M059J (cell line): ENCODE results near the gene CAMSAP3. TPM values are rescaled to one million over a fixed set of nuclear protein-coding genes. Genes with fewer than 3 reads are reported as not detected.

Experiments
- DNase-seq: peaks from one replicate; pipeline ENCODE4 v3.0.0-alpha.2; 2012; ENCODE audit warnings: low read depth
- total RNA-seq: library from RNA; depleted of rRNA; stranded (reverse); fragments of >200 nt; shearing (Covaris generic); gene quantifications from 2 replicates; pipeline ENCODE4 v1.2.3, GENCODE V29; 2014

The CAMSAP3 gene
- total RNA-seq, 1 experiment from 2014 or later = 0.15 TPM

DNA sequence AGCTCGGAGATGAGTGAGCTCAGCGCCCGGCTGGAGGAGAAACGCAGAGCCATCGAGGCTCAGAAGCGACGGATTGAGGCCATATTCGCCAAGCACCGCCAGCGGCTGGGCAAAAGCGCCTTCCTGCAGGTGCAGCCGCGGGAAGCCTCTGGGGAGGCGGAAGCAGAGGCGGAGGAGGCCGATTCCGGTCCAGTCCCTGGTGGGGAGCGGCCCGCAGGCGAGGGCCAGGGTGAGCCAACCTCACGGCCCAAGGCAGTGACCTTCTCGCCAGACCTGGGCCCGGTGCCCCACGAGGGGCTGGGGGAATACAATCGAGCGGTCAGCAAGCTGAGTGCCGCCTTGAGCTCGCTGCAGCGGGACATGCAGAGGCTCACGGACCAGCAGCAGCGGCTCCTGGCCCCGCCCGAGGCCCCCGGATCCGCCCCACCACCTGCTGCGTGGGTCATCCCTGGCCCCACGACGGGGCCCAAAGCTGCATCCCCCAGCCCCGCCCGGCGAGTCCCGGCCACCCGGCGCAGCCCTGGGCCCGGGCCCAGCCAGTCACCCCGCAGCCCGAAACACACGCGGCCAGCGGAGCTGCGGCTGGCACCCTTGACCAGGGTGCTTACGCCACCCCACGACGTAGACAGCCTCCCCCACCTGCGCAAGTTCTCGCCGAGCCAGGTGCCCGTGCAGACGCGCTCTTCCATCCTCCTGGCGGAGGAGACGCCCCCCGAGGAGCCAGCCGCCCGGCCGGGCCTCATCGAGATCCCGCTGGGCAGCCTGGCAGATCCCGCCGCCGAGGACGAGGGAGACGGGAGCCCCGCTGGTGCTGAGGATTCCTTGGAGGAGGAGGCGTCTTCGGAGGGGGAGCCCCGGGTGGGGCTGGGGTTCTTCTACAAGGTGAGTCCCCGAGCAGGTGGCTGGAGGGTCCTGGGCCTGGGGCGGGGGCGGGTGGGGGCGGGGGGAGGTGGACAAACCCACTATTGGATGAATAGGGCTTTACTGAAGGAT lies 16.9 kb downstream of the CAMSAP3 start:
- DNase-seq = no peak

DNA sequence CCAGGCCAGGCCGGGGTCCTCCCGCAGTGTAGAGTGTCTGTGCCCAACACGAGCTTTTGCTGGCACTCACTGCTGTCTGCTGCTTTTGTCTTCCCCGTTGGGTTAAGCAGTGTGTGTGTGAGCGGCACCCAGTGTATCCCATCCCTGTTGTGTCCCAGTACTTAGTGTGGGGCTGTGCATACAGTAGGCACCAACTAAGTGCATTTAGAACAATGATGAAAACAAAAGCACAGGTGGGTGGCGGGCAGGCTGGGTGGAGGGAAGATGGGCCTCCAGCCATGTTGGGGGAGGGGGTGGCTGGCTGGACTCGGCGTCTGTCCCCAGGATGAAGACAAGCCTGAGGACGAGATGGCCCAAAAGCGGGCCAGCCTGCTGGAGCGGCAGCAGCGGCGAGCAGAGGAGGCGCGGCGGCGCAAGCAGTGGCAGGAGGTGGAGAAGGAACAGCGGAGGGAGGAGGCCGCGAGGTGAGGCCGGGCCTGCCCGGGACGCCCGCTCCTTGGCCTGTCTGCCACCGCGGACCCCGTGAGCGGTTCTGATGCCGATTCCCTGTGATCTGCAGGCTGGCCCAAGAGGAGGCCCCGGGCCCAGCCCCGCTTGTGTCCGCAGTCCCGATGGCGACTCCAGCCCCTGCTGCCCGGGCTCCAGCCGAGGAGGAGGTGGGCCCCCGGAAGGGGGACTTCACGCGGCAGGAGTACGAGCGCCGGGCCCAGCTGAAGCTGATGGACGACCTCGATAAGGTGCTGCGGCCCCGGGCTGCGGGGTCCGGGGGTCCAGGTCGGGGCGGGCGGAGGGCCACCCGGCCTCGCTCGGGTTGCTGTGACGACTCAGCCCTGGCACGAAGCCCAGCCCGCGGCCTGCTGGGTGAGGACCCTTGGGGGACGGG lies 19.4 kb downstream of the CAMSAP3 start:
- no peak for DNase-seq

DNA sequence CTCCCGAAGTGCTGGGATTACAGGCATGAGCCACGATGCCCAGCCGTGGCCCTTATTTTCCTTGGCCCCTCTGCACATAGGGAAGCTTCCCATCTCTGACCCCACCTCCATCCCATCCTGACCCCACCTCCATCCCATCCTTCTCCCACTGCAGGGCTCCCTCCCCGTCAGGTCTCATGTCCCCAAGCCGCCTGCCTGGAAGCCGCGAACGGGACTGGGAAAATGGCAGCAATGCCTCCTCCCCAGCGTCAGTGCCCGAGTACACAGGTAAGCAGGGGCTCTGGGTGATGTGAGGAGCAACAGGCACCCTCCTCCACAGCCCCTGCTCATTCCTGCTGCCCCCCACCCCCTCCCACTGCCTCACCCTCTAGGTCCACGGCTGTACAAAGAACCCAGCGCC lies 21.5 kb downstream of the CAMSAP3 start:
- no peak for DNase-seq

DNA sequence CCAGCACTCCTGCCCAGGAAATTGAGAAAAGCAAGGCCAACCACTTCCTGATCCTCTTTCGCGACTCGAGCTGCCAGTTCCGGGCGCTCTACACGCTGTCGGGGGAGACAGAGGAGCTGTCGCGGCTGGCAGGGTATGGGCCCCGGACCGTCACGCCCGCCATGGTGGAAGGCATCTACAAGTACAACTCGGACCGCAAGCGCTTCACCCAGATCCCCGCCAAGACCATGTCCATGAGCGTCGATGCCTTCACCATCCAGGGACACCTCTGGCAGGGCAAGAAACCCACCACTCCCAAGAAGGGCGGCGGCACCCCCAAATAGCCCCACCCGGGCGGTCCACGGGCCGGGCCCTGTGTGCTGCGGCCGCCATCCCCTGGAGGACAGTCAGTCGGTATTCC lies 22.1 kb downstream of the CAMSAP3 start:
- no peak for DNase-seq

DNA sequence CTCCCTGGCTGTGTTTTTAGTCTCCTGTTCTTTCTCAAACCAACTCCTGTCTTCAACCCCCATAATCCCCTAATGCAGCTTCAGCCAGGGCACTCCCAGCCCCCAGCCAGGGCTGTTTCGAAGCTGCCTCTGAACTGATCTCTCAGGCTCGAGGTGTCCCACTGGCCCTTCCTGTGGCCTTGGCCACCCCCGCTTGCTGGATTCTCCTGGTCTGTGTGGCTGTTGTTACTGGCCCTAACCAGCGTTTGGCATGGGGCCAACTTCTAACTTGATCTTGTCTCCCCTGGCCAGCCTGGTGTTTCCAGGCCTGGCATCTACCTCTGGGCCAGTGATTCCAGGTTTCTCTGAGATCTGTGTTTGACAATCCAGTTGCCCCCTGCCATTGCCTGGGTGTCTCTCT lies 22.7 kb downstream of the CAMSAP3 start:
- no peak for DNase-seq

DNA sequence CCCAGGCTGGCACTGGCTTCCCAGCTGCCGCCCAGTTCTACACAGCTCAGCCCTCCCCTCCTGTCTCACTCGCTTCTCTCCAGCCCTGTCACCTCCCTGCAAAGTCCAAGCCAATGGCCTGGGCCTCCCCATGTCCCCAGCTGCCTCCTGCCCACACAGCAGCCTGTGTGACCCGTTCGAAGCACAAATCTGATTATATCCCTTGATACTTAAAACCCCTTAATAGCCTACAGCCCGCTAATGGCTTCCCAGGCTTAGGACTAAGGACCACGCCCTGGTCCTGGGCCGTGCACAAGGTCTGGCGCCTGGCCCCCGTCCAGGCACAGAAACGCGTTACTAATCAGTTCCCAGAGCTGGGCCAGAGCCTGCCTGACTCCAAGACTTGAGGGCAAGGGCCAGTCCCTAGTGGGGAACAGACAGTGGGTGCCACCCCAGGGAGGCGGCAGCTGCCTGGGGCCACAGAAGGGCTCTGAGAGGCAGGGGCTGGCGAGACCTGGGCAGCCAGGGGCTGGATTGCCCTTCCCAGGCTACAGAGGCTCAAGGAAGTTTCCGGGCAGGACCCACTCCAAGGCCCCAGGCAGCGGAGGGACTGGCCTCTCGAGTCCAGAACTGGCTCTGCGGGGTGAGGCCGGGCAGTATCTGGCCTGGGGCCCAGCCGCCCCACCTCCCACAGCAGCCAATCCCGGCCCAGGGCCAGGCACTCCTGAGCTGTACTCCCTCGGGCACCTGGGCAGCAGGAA lies 23.3 kb downstream of the CAMSAP3 start:
- DNase-seq = no peak

DNA sequence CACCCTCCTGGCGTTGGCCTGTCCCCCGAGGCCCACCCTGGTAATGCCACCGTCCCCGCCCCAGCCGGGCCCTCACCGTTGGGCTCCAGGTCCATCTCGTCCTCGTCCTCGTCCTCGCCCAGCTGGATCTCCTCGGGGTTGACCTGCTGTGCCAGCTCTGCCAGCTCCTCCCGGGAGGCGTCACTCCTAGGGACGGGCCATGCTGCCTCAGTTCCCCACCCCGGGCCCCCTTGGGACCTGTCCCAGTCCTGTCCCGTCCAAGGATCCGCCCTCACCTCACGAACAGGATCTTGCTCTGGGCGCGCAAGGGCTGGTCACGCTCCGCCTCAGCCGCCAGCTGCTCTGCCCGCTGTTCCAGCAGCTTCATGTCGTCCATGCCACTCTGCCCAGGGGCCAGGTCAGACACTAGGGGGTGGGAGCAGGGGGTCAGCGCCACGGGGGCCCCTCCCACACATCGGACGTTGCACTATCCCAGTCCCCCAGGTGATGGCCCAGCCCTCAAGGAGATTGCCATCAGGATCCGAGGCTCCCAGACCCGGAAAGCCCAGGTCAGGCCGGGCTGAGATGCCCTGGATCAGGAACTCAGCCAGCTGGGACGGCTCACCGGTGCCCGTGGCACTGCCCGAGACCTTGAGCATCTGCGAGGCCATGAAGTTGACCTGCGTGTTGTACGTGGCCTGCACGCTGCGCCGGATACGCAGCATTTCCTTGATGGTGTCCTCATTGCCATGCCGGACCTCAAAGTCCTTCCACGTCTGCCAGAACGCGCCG lies 24.2 kb downstream of the CAMSAP3 start:
- DNase-seq = no peak

DNA sequence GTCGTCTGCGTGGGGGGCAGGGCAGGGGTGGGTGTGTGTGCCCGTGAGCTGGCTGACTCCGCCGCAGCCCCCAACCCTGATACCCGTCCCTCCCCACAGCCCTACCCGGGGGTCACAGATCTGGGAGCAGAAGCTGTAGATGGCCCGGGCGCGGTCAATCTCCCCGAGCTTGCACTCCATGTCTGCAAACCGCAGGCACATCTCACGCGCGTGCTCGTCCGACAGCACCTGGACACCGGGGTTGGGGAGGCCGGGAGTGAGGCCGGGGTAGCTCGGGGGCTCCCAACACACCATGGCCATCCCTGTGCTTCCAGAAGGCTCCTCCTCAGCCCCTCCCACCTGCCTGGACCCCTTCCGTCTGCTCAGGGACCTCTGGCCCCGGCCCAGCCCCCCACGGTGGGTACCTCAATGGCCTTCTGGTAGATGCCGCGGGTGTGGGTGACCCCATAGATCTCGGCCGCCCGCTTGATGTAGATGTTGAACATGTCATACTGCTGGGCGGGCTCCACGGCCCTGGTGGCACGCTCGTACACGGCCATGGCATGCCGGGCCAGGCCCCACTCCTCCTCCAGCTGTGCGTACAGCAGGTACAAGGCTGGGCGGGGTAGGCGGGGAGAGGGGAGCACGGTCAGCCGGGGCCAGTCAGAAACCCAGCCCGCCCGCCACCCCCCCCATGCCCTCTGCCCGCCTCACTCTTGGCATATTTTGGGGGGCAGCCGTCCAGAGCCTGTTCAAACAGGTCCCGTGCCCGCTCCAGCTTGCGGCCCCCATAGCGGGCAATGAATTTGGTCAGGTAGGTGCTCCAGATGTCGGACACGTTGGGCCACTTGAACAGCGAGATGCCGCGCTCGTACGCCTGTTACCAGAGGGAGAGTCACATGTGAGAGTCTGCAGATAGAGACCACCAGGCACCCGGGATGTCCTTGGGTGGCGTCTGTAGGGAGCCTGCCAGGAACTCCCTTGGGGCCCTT lies 25.1 kb downstream of the CAMSAP3 start:
- no peak for DNase-seq

DNA sequence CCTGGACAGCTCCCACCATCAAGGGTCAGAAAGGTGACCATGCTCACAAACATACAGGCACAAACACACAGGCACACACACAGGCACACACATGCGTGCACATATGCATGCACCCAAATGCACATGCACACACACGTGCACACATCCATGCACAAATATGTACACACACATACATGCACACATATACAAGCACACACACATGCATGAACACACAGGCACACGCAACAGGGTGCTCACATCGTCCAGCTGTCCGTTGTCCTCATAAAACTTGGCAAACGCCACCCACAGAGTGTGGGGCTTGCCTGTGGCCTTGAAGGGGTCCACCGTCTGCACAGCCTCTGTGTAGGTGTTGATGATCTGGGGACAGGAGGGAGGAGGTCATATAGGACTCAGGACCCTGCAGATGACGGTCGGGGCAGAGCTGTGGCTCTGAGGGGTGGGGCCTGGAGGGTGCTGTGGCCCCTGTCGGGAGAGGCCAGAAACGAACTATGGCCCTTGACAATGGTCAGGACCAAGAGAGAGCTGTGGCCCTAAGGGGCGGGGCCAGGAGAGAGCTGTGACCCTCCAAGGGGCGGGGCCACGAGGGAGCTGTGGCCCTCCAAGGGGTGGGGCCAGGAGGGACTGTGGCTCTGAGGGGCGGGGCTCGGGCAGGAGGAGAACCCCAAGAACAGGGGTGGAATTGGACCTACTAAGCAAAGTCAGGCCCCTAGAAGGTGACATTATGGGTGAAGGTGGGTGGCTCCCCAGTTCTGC lies 27.4 kb downstream of the CAMSAP3 start:
- no peak for DNase-seq

DNA sequence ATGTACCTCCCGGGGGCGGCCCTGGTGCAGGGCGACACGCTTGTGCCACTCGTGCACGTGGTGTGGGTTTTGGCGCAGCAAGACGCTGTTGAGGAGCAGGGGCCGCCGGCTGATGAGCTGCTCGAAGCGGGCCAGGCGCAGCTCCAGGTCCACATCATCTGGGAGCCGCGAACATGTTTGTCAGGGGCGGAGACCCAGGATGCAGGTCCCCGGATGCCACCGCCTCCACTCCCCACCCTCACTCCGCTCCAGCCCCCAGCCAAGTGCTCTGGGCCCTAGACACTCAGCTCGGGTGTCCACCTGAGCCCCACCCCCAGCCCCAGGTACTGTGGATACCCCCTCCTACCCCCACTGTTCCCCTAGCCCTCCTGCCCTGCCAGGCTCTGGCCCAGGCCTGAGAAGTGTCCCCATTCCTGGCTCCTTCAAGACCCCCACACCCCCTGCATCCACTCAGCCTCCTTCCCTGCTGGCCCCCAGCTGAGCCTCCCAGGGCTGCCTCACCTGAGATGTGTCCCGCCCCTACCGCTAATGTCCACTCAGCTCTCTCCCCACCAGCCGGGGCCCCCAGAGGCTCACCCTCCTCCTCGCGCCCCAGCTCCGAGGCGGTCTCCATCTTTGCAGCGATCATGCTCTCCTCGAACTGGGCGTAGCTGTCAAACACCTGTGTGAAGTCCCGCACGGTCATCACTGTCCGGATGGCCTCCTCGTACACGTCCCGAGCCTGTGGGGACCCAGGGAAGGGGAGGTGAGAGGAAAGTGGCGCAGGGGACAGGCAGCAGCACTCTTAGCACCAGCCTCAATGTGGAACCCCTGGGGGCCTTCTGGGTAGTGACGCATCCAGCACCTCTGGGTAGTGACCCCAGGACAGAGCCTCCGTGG lies 28.3 kb downstream of the CAMSAP3 start:
- no peak for DNase-seq

DNA sequence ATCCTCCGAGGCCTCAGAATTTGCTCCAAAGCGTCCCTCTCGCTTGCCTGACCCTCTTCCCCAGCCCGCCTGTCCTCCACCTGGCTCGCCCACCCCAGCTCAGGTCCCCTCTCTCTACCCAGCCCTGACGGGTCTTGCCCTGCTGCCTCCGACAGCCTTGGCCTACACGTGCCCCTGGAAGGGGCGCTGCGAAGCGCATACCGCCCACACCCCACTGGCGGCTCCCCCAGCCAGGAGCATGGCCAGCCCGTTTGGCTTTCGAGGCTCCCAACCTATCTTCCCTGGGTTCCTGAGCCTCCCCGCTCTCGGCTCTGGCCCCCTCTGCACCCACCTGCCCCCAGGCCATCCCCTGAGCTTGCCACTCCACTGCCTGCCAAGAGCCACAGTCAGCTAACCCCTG lies 29.1 kb downstream of the CAMSAP3 start:
- no peak for DNase-seq

DNA sequence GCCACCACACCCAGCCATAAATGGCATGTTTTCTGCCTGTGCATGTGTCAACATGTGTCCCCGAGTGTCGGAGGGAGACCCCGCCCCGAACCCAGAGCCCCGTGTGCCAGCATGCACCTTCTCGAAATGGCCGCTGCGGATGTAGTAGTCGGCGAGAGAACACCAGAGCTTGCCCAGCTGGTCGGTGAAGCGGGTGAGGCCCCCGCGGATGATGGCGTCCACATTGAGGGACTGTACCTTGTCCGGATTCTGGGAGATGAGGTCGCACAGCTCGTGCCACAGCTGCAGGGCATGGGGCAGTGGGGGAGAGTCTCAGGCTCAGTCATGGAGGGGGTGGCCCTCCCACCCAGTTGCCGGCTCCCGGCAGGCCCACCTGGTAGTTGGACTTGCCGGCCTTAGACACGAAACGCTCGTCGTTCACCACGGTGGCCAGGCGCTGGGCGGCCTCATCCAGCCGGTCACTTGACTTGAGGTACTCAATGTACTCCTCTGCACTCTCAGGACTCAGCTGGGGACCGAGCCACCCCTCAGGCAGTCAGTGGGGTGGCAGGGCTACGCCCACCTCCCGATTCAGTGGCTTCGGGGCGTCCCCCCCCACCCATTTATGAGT lies 30.2 kb downstream of the CAMSAP3 start:
- no peak for DNase-seq

DNA sequence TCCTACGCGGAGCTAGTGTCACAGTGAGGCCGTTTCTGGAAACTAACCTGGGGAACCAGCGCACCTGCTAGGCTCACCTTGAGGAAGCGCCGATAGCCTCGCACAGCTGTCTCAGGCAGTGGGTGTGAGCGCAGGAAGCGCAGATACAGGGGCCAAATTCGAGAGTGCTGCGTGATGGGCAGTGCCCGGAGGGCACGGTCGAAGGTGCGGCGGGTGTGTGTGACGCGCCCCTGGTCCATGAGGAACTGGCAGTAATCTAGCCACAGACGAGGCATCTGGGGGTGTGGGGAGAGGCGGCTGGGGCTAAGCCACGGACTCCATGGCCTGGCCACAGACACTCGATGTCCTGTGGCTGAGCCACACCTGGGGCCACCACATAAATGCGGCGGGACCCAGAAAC lies 31.5 kb downstream of the CAMSAP3 start:
- DNase-seq = no peak

DNA sequence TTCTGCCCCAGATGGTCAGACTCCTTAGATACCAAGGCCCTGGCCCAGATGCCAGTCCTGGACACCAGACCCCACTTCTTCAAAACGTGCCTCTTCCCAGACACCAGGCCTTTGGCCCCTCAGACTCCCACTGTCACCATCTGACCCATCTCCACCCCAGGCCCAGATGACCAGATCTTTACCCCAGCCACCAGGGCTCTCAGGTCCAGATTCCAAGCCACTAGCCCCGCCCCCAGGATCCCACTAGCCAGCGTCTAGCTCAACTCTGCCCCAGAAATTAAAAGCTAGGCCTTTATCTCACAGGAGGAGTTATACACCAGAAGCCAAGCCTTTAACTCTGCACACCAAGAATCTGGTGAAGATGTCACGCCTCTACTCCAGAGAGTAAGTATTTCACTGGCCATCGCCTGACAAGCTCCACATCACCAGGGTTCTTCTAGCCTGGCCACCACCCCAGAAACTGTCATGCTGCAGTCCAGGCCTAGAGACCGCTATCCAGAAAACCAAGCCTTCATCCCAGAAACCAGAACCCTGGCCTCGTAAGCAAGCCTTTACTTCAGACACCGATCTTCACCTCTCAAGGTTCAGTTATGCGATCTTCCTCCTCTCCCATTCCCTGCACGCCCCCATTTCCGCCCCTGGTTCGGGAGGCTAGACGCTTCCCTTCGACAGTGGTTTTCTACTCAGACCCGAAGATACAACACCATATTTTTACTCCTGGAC lies 33.1 kb downstream of the CAMSAP3 start:
- no peak for DNase-seq

DNA sequence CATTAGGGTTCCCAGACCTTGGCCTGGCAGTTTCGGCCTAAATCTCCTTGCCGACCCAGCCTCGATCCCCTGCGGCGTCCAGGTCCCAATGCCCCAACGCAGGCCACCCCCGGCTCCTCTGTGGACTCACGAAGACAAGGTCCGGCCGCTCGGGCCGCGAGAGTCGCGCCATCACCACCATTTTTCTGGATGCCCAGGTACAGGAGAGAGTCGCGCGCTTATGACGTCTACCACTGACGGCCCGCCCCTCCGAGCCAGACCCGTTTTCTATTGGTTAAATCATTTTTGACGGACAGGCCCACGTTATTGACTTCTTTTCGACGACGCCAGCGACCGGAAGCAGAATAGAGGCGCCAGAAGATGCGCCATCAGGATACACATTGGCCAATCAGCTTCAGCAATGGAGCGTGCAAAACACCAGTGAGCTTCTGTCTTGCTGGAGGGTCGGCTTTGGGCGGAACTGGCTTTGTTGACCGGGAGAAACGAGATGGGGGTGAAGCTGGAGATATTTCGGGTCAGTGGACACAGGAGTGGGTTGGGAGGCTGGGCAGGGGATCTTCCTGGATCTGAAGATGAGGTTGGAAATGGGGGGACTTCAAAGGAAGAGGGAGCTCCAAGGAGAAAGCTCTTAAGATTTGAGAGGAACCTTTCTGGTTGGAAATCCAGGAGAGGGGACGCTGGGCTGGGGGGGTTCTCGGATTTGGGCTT lies 33.8 kb downstream of the CAMSAP3 start, which contains the start of the genes PET100 and XAB2:
Gene PET100 (plus strand): TSS at position 447 of the 708 bp plus-strand sequence. CDS start 41 bp downstream, at position 488.
Gene XAB2 (minus strand): TSS at position 199 of the 708 bp plus-strand sequence. CDS start 18 bp downstream, at position 181.
- peak; percentile 98 for DNase-seq

DNA sequence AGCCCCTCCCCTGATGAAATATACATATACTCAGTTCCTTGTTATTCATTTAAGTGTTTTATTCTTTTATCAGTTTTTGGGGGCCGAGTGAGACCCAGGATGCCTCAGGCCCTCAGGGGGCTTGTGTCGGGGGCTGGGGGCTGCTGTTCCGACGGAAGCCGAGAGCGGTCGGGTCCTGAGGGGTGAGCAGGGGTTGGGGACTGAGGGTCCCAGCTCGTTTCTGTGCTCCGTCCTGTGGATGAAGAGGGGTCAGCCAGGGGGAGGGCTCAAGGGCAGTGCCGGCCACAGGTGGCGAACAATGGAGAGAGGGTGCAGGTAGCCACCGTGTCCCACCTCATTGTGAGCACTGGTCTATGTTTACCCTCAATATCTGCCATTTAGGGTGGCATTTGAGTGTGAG lies 35.9 kb downstream of the CAMSAP3 start:
- no peak for DNase-seq
